NCI-H1048 (cell line): ENCODE measurements around the gene CMAS.
"Not testable (repeated sequence)": the region's sequence is repeated elsewhere in the genome, so short reads cannot be mapped to it uniquely, and the experiment has no call there.

Experiments used
- DNase-seq: peaks from one replicate; lab custom pipeline; 2025; lab: John Stamatoyannopoulos, UW

Gene CMAS

DNA sequence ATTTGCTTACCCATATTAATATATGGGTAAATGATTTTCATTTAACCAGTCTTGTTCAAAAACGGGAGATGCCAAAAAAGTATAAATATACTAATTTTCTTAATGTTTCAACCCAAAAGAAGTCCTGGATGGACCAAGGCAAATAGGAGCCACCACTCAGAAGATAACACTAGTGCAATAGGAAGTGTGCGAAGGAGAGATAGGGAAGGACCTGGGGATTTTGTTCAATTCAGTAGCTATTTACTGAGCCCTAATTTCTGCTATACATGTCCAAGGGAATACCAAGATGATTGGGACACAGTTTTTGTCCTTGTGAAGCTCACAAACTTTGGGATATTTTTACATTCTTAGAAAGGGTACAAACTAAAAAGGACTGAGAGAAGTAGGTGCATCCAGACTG is 1.5 kb downstream of the CMAS start:
- no peak for DNase-seq

DNA sequence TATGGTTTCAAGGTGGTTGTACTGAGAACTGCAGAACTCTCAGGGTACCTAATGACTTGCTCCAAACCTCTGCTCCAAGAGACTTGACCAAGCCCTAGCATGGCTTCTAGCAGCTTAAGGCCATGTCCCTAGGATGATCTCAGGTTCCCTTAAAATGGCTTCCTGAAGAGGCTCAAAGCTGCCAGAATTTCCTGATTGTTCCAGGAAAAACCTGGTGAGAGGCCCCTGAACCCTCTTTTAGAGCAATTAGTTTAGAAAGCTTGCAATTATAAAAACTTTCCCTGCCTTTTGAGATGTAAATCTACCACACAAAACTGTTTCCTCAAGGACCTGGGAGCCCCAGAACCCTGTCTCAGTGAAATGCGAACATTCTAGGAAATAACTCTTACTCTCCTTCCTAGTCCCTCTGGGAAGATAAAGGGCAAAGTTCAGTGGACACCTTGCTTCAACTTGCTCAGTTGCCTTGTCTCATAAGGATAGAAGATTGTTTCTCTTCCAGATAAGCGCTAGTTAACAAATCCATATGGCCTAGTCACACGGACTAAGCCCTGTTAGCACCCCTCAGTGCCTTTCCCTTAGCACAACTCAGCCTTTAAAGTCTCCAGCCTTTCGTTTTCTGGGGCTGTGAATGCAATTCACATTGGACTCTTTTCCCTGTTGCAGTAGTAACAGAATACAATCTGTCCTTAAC is 2.5 kb downstream of the CMAS start:
- no peak for DNase-seq

DNA sequence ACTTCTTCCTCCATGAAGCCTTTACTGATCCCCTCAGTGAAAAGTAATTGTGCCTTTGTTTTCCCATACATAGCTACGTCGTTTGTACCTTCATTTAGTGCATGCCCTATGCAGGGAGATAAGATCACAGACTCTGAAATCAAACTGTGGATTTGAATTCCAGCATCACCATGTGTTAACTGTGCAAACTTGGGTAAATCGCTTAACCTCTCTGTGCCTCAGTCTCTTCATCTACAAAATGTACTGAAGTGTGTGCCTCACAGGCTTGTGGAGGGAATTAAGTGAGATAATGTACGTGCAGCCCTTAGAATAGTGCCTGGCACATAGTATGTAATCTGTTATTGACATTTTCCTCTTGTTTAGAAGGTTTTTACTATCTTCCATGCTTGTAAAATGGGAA is 4.1 kb downstream of the CMAS start:
- DNase-seq, result no peak

DNA sequence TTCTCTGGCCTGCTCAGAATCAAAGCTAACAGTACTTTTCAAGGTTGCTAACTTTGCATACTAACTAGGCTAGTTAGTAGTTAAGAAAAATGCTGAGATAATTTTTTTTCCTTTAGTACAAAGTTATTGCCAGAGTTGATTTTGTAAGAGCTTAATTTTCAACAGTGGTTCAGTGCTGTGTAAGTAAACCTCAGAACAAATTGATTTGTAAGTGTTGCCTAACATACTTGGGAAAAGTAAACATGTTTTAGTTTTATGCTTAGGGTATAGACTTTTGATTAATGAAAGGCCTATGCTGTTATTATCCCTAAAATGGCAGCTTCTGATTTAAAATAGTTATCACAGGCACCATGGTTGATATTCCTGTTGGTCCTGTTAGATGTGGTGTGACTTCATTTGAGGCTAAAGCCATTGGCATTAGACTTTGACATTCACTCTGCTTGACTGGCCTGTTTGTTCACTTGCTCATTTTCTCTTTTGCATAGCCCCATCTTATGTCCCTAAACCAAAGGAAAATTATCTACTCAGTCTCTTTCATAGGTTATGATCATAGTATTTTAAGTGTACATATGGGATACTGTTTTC is 5.2 kb downstream of the CMAS start:
- DNase-seq, result no peak

DNA sequence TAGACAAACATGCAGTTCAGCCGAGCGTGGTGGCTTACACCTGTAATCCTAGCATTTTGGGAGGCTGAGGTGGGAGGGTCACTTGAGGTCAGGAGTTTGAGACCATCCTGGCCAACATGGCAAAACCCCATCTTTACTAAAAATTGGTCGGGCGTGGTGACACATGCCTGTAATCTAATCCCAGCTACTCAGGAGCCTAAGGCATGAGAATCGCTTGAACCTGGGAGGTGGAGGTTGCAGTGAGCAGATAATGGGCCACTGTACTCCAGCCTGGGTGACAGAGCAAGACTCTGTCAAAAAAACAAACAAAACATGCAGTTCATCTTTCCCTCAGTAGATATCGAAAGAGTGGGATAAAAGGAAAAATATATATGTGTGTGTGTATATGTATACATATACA is 7.0 kb downstream of the CMAS start:
- DNase-seq, result not testable (repeated sequence)

DNA sequence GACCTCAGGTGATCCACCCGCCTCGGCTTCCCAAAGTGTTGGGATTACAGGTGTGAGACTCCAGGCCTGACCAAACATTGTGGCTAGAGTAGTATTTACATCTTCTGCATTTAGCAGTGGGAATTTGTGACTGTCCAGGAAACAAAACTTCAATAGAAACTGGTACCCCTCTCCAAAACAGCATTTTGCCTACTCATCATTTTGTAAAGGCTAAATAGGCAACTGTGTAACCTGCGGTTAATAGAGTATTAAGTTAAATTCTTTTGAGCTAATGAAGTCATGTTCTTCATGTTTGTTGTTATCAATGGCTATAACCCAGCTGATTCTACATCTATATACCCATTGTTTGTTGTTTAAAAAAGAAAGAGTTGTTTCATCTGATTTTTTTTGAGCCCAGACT is 8.1 kb downstream of the CMAS start:
- no peak for DNase-seq

DNA sequence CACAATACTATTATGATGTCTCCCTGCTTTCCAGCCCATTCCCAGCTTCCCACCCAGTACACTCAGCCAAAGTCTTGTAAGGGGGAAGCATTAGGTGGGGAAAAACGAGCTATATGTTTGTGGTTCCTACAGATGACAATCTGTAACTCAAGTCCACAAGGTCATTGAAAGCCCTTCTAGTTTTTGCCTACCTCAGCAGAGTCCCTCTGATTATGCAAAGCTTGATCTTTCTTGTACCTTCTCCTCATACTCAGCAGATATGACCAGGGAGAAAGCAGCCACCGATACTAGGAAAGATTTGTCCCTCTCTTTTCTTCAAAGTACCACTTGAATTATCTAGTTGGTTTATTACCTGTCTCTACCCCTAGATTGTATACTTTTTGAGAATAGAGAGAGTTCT is 10.6 kb downstream of the CMAS start:
- DNase-seq, result no peak

DNA sequence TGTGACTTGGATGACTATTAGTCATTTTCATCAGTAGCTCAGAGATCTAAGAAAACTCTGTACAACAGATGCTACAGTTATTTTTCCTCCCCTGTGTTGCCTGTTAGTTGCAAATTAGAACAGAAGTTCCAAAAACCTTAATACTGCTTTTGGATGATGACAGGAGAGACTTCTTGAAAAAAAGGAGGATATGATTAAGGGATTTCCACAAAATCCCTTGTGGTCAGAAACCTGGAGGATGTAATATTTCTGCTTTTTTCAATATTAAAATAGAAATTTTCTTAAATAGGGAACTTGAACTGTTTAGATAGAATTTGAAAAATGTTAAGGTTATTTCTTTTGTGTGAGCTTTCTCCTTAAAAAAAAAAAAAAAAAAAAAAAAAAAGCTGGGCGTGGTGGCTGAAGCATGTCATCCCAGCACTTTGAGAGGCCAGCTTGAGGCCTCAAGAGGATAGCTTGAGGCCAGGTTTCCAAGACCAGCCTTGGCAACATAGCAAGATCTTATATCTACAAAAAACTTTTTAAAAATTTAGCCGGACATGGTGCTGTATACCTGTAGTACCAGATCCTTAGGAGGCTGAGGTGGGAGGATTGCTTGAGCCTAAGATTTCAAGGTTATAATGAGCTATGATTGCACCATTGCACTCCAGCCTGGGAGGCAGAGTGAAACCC is 14.1 kb downstream of the CMAS start:
- no peak for DNase-seq

DNA sequence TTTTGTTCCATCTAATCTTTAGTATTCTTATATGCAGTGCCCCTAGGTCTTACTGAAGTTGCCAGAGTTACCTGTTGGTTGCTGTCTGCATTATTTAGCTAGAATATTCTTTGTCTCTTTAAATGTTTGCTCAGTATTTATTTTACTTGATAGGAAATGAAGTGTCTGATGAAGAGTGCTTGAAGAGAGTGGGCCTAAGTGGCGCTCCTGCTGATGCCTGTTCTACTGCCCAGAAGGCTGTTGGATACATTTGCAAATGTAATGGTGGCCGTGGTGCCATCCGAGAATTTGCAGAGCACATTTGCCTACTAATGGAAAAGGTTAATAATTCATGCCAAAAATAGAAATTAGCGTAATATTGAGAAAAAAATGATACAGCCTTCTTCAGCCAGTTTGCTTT is 18.9 kb downstream of the CMAS start:
- no peak for DNase-seq

DNA sequence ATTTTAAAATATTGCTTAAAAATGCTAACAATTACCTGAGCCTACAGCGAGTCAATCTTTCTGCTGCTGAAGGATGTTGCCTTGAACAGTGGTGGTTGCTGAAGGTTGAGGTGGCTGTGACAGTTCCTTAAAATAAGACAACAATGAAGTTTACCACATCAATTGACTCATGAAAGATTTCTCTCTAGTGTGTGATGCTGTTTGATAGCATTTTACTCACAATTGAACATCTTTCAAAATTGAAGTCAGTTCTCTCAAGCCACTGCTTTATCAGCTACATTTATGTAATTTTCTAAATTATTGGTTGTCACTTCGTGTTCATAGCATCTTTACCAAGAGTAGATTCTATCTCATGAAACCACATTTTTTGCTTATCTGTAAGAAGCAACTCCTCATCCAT is 20.3 kb downstream of the CMAS start:
- no peak for DNase-seq

DNA sequence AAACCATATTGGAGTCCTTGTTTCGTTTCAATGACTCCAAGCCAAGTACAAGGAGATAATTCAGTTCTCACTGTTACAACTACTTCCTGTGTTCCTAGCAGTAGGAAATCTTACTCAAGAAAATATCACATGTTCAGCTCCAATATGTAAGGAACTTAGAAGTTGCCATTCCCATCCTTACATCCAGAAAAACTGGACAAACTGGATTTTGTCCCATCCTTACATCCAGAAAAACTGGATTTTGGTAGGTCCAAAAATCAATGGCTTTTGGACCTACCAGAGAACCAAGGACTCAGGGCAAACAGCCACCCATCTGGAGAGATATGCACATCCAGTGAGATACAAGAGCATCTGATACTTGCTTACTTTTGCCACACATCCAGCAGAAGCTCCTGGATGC is 23.8 kb downstream of the CMAS start:
- no peak for DNase-seq

DNA sequence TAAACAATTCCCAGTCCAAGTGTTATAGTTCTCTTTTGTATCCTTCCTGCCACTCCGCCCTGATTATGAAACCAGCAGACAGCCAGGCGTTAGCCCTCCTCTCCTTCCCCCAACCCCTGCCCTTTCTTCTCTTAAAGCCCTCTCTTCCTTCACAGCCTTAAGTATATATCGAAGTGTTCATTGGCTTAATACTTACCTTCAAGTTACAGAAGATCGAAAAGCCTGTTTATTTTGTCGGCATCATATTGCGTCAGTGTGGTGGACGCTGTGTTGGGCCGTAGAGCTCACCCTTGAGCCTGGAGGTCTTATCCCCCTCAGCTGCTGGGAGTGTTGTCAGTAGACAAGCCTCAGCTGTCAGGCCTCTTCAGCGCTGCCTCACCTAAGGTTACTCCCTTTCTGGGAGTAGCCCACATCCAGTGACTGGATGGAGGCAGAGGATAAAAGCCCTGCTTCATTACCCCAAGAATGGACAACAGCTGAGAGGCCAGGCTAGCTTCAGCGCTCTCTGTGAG is 36.2 kb downstream of the CMAS start:
- no peak for DNase-seq

DNA sequence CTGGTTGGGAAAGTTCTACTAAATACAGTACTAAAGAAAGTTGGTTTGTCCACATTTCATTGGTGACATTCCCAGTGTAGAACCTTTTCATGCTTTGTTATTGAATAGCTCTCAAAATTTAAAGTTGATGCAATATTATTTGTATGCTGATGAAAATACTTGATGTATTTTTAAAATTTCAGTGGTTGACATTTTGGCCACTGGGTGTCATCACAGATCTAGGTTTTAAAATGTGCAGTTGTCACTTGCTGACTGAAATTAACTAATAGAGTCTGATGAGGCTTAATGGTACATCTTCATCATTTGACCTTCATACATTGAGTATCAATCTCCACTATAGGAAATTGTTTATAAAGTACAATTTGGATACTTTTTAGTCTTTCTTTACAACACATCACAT is 37.1 kb downstream of the CMAS start:
- DNase-seq, result no peak

DNA sequence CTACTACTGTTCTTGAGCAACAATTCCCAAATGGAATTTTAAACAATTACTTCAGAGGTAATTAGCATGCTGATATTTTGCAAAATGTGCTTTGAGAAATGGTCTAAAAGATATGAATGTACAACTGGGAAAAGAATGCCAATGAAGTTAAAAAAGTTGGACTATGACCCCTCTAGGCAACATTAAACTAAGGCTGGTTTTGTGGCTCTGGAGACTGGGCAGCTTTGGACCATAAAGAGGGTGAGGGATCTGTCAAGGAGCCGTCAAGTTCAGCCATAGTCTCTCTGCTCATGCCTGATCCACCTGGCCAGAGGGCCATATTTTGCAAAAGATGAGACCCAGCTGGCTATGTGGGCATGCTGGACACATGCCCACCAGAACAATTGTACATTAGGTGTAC is 38.8 kb downstream of the CMAS start:
- no peak for DNase-seq

DNA sequence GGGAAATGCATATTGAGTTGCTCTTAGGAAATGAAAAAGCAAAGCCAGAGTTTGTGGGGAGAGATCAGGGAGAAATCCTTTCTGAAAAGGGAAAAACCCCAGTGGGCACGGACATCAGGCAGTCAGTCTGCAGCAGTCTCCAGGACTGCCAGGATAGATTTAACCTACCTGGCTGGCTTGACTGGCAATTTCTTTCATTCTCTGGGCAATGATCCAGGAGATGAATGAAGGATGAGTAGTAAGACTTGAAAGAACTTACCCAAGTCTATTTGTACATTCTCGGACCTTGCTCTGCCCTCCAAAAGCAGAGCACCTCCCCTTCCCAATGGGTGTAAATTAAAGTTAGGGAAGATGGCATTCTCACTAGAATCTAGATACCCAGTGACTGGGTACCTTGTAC is 42.9 kb downstream of the CMAS start:
- no peak for DNase-seq

DNA sequence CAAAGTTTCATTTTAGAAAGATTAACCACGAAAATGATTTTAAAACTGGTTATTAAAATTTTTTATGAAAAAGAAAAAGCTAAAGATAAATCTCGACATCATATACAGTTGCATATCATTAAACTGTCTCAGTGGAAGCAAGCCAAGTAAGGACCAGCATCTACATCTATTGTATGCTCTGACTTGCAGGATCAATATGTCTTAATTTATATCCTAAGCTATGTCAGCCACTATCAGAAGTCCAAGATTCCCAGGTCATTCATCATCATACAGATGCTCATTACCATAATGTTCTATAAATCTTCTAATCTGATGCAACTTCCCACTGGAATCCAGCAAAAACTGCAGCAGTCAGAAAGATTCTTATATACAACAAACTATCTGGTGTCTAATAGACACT is 43.5 kb downstream of the CMAS start:
- no peak for DNase-seq

DNA sequence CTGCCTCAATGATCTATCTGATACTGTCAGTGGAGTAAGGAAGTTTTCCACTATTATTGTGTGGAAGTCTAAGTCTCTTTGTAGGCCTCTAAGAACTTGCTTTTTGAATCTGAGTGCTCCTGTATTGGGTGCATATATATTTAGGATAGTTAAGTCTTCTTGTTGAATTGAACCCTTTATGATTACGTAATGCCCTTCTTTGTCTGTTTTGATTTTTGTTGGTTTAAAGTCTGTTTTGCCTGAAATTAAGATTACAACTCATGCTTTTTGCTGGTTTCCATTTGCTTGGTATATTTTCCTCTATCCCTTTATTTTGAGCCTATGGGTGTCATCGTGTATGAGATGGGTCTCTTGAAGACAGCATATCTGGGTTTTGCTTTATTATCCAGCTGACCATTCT is 53.0 kb downstream of the CMAS start:
- not testable (repeated sequence) for DNase-seq

DNA sequence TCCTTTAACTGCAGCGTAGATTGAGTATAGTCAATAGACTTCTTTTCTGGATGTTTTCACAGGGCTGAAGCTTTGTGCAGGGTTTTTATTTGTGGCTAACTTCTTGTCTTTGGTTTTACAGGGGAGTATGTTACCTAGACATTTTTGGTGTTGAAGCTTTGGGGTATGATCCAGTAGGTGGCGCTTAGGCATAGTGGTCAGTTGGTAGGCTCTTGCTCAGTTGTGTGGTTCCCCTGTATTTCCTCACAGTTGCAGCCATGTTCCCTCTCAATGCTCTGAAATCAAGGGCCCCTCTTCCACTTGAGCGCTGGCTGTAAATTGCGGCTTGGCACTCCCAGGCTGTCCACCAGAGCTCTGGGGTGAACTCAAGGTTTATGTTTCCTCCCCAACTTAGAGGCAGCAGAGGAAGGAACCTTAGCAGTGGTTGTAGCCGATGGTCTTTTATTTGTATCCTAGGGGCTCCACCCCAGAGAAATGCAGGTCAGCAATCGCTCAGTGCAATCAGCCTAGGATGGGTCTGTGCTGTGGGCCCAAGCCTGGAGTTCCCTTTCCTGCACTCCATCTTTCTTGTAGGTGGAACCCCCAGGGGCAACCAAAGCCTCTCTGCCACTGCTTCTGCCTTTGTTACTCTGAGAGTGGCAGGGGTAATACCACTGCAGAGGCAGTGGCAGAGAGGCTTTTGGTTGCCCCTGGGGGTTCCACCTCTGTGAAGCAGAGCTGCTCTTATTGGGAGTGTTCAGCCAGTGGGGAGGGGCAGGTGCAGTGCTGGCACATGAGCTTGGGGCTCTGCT is 55.1 kb downstream of the CMAS start:
- no peak for DNase-seq

DNA sequence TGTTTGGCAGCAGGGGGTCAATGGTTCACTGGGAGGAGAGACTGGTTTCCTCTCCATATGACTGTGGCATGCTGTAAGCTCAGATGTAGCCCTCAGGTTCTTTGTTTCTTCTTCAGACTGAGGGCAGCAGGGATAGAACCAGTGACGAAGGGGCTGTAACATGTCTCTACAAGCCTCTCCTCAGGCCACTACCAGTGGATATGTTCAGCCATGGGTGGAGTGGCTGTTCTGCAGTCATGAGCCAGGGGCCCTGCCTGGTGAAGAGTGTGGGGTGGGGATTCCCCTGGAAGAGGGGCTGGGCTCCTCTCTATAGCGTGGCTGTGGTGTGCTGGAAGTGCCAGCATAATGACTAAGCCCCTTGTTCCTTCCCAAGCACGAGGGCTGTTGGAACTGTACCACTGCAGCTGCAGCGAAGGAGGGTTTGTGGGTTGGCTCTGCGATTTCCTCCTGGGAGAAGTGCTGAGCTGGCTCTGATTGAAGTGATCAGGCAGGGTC is 55.8 kb downstream of the CMAS start:
- no peak for DNase-seq

DNA sequence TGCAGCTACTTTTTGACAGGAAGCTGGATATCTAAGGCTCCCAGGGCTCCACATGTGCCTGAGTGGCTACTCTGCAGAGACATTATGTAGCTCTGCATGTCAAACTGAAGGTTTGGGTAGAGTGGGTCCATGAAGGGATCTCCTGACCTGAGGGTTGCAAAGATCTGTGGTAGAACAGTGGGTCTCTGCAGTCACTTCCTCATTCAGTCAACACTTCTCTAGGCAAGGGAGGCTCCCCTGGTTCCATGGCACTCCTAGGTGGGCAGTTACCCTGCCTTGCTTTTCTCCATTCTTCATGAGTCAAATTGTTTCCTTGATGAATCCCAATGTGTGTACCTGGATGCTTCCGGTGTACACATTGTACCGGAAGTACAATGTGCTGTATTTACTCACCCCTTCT is 57.4 kb downstream of the CMAS start:
- no peak for DNase-seq

DNA sequence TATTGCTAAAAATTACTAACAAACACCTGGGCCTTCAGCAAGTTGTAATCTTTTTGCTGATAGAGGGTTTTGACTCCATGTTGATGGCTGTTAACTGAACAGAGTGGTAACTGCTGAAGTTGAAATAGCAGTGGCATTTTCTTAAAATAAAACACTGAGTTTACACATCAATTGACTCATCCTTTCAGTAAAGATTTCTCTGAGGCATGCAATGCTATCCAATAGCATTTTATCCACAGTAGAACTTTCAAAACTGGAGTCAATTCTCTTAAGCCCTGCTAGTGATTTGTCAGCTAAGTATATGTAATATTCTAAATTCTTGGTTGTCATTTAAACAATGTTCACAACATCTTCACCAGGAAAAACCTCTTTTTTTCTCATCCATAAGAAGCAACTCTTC is 59.5 kb downstream of the CMAS start:
- DNase-seq, result no peak

DNA sequence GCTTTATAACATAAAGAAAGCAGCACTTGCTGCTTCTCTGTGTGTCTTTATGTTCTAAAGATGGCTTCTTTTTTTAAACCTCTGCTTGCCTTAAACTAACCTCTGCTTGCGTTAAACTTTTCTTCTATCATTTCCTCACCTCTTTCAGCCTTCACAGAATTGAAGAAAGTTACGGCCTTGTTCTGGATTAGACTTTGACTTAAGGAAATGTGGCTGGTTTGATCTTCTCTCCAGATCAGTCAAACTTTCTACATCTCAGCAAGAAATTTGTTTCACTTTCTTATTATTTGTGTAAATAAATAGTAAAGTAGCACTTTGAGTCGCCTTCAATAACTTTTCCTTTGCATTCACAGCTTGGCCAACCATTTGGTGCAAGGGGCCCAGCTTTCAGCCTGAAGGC is 64.2 kb downstream of the CMAS start:
- no peak for DNase-seq
